IMR-90 (cell line): Measurements from ENCODE around the gene ANKRD27. TPM values are rescaled to one million over a fixed set of nuclear protein-coding genes. Genes with fewer than 3 reads are reported as not detected.

Experiments
- ATAC-seq: fragments of 200-7000 bp; cut with Tn5 transposase; 2 replicates; pipeline ENCODE4 v1.9.1; 2020; ENCODE audit warnings: low read depth, mild to moderate bottlenecking, moderate library complexity
- BruUV-seq: library from RNA; stranded (reverse); fragments of 400-500 nt; replicated peaks from 2 replicates; lab custom pipeline; 2021; lab: Mats Ljungman, UMichigan
- CTCF ChIA-PET: fragments of 300-600 bp; formaldehyde crosslinking; extraction: SDS; loops from one replicate; lab custom pipeline; 2021; ENCODE audit warnings: antibody characterized with exemption; lab: Yijun Ruan, JAX
- POLR2A ChIA-PET: fragments of 300-600 bp; sonication (Branson Sonifier 250); formaldehyde crosslinking; loops from one replicate; lab custom pipeline; 2022; ENCODE audit warnings: antibody characterized with exemption; ENCODE audit not compliant: unreplicated experiment; lab: Charles Lee
- DNase-seq: peaks from one replicate; pipeline ENCODE4 v3.0.0; 2013
- H2AFZ ChIP-seq: replicated peaks from 2 replicates; pipeline ENCODE3; 2013; ENCODE audit warnings: low read length, mild to moderate bottlenecking; ENCODE audit not compliant: poor library complexity
- H2AK5ac ChIP-seq: 2 replicates; pipeline ENCODE4 v1.6.1; 2013; ENCODE audit warnings: low read depth, low read length, inconsistent platforms
- H2AK9ac ChIP-seq: replicated peaks from 2 replicates; pipeline ENCODE3; 2013; ENCODE audit warnings: mild to moderate bottlenecking, low read depth, low read length, moderate library complexity; ENCODE audit not compliant: poor library complexity
- H2BK120ac ChIP-seq: 2 replicates; pipeline ENCODE4 v1.6.1; 2013; ENCODE audit warnings: low read depth, low read length, inconsistent platforms
- H2BK15ac ChIP-seq: 3 replicates; pipeline ENCODE4 v1.6.1; 2013; ENCODE audit warnings: low read depth, low read length, inconsistent platforms
- H2BK20ac ChIP-seq: 2 replicates; pipeline ENCODE4 v1.6.1; 2013; ENCODE audit warnings: low read depth, mild to moderate bottlenecking, inconsistent platforms, low read length, moderate library complexity
- H2BK5ac ChIP-seq: 2 replicates; pipeline ENCODE4 v1.6.1; 2013; ENCODE audit warnings: mild to moderate bottlenecking, low read depth, low read length, inconsistent platforms; ENCODE audit not compliant: poor library complexity, severe bottlenecking
- H3K14ac ChIP-seq: replicated peaks from 2 replicates; pipeline ENCODE4 v1.6.1; 2013; ENCODE audit warnings: low read depth, low read length, inconsistent platforms
- H3K18ac ChIP-seq: 2 replicates; pipeline ENCODE4 v1.6.1; 2013; ENCODE audit warnings: low read depth, low read length, control low read depth
- H3K23ac ChIP-seq: 2 replicates; pipeline ENCODE4 v1.6.1; 2013; ENCODE audit warnings: low read depth, low read length, inconsistent platforms
- H3K27ac ChIP-seq: 2 replicates; pipeline ENCODE4 v1.5.1; 2013; ENCODE audit warnings: mild to moderate bottlenecking, control low read depth, low read length; ENCODE audit not compliant: insufficient read depth
- H3K27me3 ChIP-seq: 2 replicates; pipeline ENCODE4 v1.6.1; 2013; ENCODE audit warnings: low read length; ENCODE audit not compliant: control insufficient read depth, insufficient read depth
- H3K36me3 ChIP-seq: 2 replicates; pipeline ENCODE4 v1.6.1; 2013; ENCODE audit warnings: low read length, mixed read lengths; ENCODE audit not compliant: control insufficient read depth, insufficient read depth
- H3K4ac ChIP-seq: 2 replicates; pipeline ENCODE4 v1.6.1; 2013; ENCODE audit warnings: low read depth, low read length, inconsistent platforms
- H3K4me1 ChIP-seq: 2 replicates; pipeline ENCODE4 v1.6.1; 2013; ENCODE audit warnings: low read length, mixed read lengths; ENCODE audit not compliant: control insufficient read depth, insufficient read depth
- H3K4me2 ChIP-seq: 2 replicates; pipeline ENCODE4 v1.6.1; 2013; ENCODE audit warnings: low read depth, mild to moderate bottlenecking, control low read depth, low read length, moderate library complexity
- H3K4me3 ChIP-seq: 2 replicates; pipeline ENCODE4 v1.5.1; 2013; ENCODE audit warnings: low read depth, mild to moderate bottlenecking, control low read depth, low read length, moderate library complexity; ENCODE audit not compliant: insufficient read depth
- H3K56ac ChIP-seq: 2 replicates; pipeline ENCODE4 v1.6.1; 2013; ENCODE audit warnings: low read length, inconsistent platforms; ENCODE audit not compliant: insufficient read depth; ENCODE audit errors: extremely low read depth
- H3K79me1 ChIP-seq, 2 experiments: 2 replicates each; pipeline ENCODE4 v1.6.1; 2013; ENCODE audit warnings: low read length in 2 of 2, inconsistent platforms in 1 of 2, low read depth in 1 of 2
- H3K9ac ChIP-seq: 2 replicates; pipeline ENCODE4 v1.6.1; 2013; ENCODE audit warnings: low read depth, low read length, control low read depth
- H3K9me1 ChIP-seq: 2 replicates; pipeline ENCODE4 v1.6.1; 2013; ENCODE audit warnings: low read length, inconsistent platforms; ENCODE audit not compliant: insufficient read depth
- H3K9me3 ChIP-seq: 2 replicates; pipeline ENCODE4 v1.6.1; 2013; ENCODE audit warnings: low read length; ENCODE audit not compliant: control insufficient read depth, insufficient read depth
- H4K20me1 ChIP-seq: 2 replicates; pipeline ENCODE4 v1.6.1; 2013; ENCODE audit warnings: low read length, inconsistent platforms; ENCODE audit not compliant: insufficient read depth
- H4K5ac ChIP-seq: 2 replicates; pipeline ENCODE4 v1.6.1; 2013; ENCODE audit warnings: mild to moderate bottlenecking, low read depth, low read length, control low read depth
- H4K8ac ChIP-seq, 2 experiments: 2 replicates each; pipeline ENCODE4 v1.6.1; 2013; ENCODE audit warnings: low read depth in 2 of 2, low read length in 2 of 2, control low read depth in 1 of 2, inconsistent platforms in 1 of 2
- H4K91ac ChIP-seq: 2 replicates; pipeline ENCODE4 v1.6.1; 2013; ENCODE audit warnings: low read depth, low read length, inconsistent platforms; ENCODE audit not compliant: insufficient read depth
- CHD1 ChIP-seq: IDR thresholded peaks from 2 replicates; pipeline ENCODE4 v1.6.1; 2012; ENCODE audit warnings: low read depth, low read length, improper control_type of control experiment
- MAZ ChIP-seq: IDR thresholded peaks from 2 replicates; pipeline ENCODE4 v1.6.1; 2012; ENCODE audit warnings: low read depth, mild to moderate bottlenecking, low read length, improper control_type of control experiment, moderate library complexity, borderline replicate concordance
- RAD21 ChIP-seq: IDR thresholded peaks from 2 replicates; pipeline ENCODE4 v1.6.1; 2012; ENCODE audit warnings: low read length, improper control_type of control experiment
- SMC3 ChIP-seq: fragments of 150-350 bp; IDR thresholded peaks from 2 replicates; pipeline ENCODE4 v1.6.1; 2016; ENCODE audit warnings: low read depth, mild to moderate bottlenecking, antibody characterized with exemption, low read length, moderate library complexity
- WGBS, 2 experiments: methylation state at CpG; one replicate each; pipeline versions ENCODE4 v1.1.5 to v1.1.7; 2013; ENCODE audit warnings: missing lambda C conversion rate in 2 of 2; ENCODE audit not compliant: insufficient read length in 1 of 2; ENCODE audit errors: extremely low coverage in 2 of 2; 5-methylcytosine and 5-hydroxymethylcytosine counted together
- dilution Hi-C: fragments of 300-500 bp; cut with HindIII; formaldehyde crosslinking; loops from one replicate; pipeline ENCODE4 v1.14.3; 2018; ENCODE audit warnings: low sequenced_read_pairs; ENCODE audit not compliant: unreplicated experiment
- in situ Hi-C: fragments of 300-500 bp; cut with MboI; formaldehyde crosslinking; loops from 3 replicates; pipeline ENCODE4 v1.14.3; 2019; ENCODE audit warnings: low sequenced_read_pairs, inconsistent platforms, mixed read lengths
- intact Hi-C: fragments of 100-400 bp; cut with micrococcal nuclease; formaldehyde crosslinking; loops from 2 replicates; pipeline ENCODE4 v1.10.0; 2022
- polyA plus RNA-seq, 3 experiments: library from polyadenylated mRNA; depleted of rRNA; stranded (reverse); fragments of >200 nt; gene quantifications; 2 replicates each; pipeline ENCODE4 v1.2.3, GENCODE V29; 2012; ENCODE audit warnings: low replicate concordance in 1 of 3
- total RNA-seq: library from RNA; depleted of rRNA; stranded (reverse); fragments of >200 nt; gene quantifications from 2 replicates; pipeline ENCODE4 v1.2.3, GENCODE V29; 2012
- TF ChIP-seq, protein P1 (sequence below): conservative IDR thresholded peaks from 2 replicates; pipeline ENCODE4 v1.5.1; 2012; ENCODE audit warnings: mild to moderate bottlenecking, low read depth, low read length, improper control_type of control experiment

The ANKRD27 gene
- total and polyA plus RNA-seq, 2 of the 4 experiments (the other 2 are of a cell fraction) = 16.7 to 35.0 TPM

GRCh38 chr19:32599258-32599657 is 75.7 kb downstream of the ANKRD27 start:
- Histone ChIP-seq H3K14ac (no peak overlapping the region), H2AK5ac (no peak overlapping the region), H3K9ac (no peak overlapping the region), H3K27ac (no peak overlapping the region), H2BK5ac (no peak overlapping the region), H3K36me3 (peaks cover 45% of the 10 kb centered on the region), H2BK20ac (no peak overlapping the region), H4K20me1 (0 out of 2 replicates have a peak, but pooled peaks cover 4% of the 10 kb centered on the region), H3K4me3 (no peak overlapping the region), H2BK15ac (no peak overlapping the region), H3K56ac (no peak overlapping the region), H2BK120ac (no peak overlapping the region), H4K5ac (no peak overlapping the region), H3K18ac (no peak overlapping the region), H3K27me3 (no peaks in the 10 kb centered on the region), H3K23ac (no peak overlapping the region), H3K9me1 (no peaks in the 10 kb centered on the region), H3K4me2 (no peak overlapping the region), H4K91ac (no peak overlapping the region), H2AK9ac (no peak overlapping the region), H3K4me1 (no peaks in the 10 kb centered on the region), H2AFZ (no peak overlapping the region), H3K4ac (no peak overlapping the region), H3K9me3 (no peaks in the 10 kb centered on the region), H4K8ac (no peak overlapping the region), H3K79me1 (no peaks in the 10 kb centered on the region; a peak in 1 of 4 replicates)
- no peak for DNase-seq
- no peak for ATAC-seq
- intact Hi-C loops = no loop called here
- ChIA-PET POLR2A (no interaction called here), CTCF (interaction anchor here (0.8 kb wide), 1 partner anchor 15 kb away, joined by 4 read pairs; no protein-coding TSS in a partner anchor)
- WGBS, 2 experiments = no CpG with 5 or more reads among the region's 6 CpGs
- dilution Hi-C loops = no loop called here
- TF ChIP-seq SMC3 (no peak), CHD1 (no peak), RAD21 (no peak), MAZ (no peak)
- TF ChIP-seq, protein P1, sequence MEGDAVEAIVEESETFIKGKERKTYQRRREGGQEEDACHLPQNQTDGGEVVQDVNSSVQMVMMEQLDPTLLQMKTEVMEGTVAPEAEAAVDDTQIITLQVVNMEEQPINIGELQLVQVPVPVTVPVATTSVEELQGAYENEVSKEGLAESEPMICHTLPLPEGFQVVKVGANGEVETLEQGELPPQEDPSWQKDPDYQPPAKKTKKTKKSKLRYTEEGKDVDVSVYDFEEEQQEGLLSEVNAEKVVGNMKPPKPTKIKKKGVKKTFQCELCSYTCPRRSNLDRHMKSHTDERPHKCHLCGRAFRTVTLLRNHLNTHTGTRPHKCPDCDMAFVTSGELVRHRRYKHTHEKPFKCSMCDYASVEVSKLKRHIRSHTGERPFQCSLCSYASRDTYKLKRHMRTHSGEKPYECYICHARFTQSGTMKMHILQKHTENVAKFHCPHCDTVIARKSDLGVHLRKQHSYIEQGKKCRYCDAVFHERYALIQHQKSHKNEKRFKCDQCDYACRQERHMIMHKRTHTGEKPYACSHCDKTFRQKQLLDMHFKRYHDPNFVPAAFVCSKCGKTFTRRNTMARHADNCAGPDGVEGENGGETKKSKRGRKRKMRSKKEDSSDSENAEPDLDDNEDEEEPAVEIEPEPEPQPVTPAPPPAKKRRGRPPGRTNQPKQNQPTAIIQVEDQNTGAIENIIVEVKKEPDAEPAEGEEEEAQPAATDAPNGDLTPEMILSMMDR = no peak
- no TSS peak for BruUV-seq
- in situ Hi-C loops = no loop called here
